Smooth muscle cell (in vitro differentiated cells): ENCODE measurements around the gene SPRTN. TPM values are rescaled to one million over a fixed set of nuclear protein-coding genes. Genes with fewer than 3 reads are reported as not detected.

Experiments used
- DNase-seq: peaks from one replicate; lab custom pipeline; 2025; ENCODE audit not compliant: unreplicated experiment; lab: John Stamatoyannopoulos, UW
- H2AFZ ChIP-seq: fragments of 200-600 bp; sonication (generic); 2 replicates; pipeline ENCODE4 v1.6.0; 2016; ENCODE audit warnings: antibody characterized with exemption, low read depth, mild to moderate bottlenecking
- H3F3A ChIP-seq: fragments of 200-600 bp; sonication (generic); 2 replicates; pipeline ENCODE4 v1.6.0; 2017; ENCODE audit warnings: antibody characterized with exemption, low read depth
- H3K27ac ChIP-seq: fragments of 200-600 bp; sonication (generic); 2 replicates; pipeline ENCODE4 v1.5.1; 2016; ENCODE audit warnings: low read depth, mild to moderate bottlenecking
- H3K27me3 ChIP-seq: fragments of 200-600 bp; sonication (generic); 2 replicates; pipeline ENCODE4 v1.6.1; 2016; ENCODE audit warnings: low read depth, mild to moderate bottlenecking
- H3K36me3 ChIP-seq: fragments of 200-600 bp; sonication (generic); 2 replicates; pipeline ENCODE4 v1.5.1; 2016; ENCODE audit warnings: low read depth
- H3K4me1 ChIP-seq: fragments of 200-600 bp; sonication (generic); 2 replicates; pipeline ENCODE4 v1.5.1; 2016; ENCODE audit warnings: low read depth
- H3K4me2 ChIP-seq: fragments of 200-600 bp; sonication (generic); 2 replicates; pipeline ENCODE4 v1.6.0; 2016; ENCODE audit warnings: mild to moderate bottlenecking
- H3K4me3 ChIP-seq: fragments of 200-600 bp; sonication (generic); 2 replicates; pipeline ENCODE4 v1.5.1; 2016; ENCODE audit warnings: mild to moderate bottlenecking
- H3K79me2 ChIP-seq: fragments of 200-600 bp; sonication (generic); 2 replicates; pipeline ENCODE4 v1.6.0; 2016; ENCODE audit warnings: low read depth, mild to moderate bottlenecking
- H3K9ac ChIP-seq: fragments of 200-600 bp; sonication (generic); 2 replicates; pipeline ENCODE4 v1.6.0; 2016; ENCODE audit warnings: low read depth
- H3K9me3 ChIP-seq: fragments of 200-600 bp; sonication (generic); replicated peaks from 2 replicates; pipeline ENCODE4 v1.5.1; 2016; ENCODE audit warnings: low read depth
- H4K20me1 ChIP-seq: fragments of 200-600 bp; sonication (generic); 2 replicates; pipeline ENCODE4 v1.6.0; 2016; ENCODE audit warnings: low read depth
- WGBS: methylation state at CpG from one replicate; pipeline ENCODE4 v1.1.7; 2016; ENCODE audit warnings: low lambda C conversion rate; 5-methylcytosine and 5-hydroxymethylcytosine counted together
- polyA plus RNA-seq: library from polyadenylated mRNA; unstranded; fragments of >200 nt; fragmentation: Nextera tagmentation; extraction: Ambion mirVana; gene quantifications from 2 replicates; pipeline ENCODE4 v1.2.1, GENCODE V29; 2016
- total RNA-seq: library from RNA; depleted of rRNA; stranded (reverse); fragments of >200 nt; gene quantifications from 2 replicates; pipeline ENCODE4 v1.2.3, GENCODE V29; 2014
- TF ChIP-seq, protein P1 (sequence below): fragments of 200-600 bp; sonication (generic); IDR thresholded peaks from 2 replicates; pipeline ENCODE4 v1.5.1; 2017; ENCODE audit warnings: borderline replicate concordance, mild to moderate bottlenecking, antibody characterized with exemption; ENCODE audit not compliant: insufficient read depth, poor library complexity, severe bottlenecking

SPRTN gene
- total and polyA plus RNA-seq, 2 experiments from 2014 or later: 9.6 to 16.9 TPM

DNA sequence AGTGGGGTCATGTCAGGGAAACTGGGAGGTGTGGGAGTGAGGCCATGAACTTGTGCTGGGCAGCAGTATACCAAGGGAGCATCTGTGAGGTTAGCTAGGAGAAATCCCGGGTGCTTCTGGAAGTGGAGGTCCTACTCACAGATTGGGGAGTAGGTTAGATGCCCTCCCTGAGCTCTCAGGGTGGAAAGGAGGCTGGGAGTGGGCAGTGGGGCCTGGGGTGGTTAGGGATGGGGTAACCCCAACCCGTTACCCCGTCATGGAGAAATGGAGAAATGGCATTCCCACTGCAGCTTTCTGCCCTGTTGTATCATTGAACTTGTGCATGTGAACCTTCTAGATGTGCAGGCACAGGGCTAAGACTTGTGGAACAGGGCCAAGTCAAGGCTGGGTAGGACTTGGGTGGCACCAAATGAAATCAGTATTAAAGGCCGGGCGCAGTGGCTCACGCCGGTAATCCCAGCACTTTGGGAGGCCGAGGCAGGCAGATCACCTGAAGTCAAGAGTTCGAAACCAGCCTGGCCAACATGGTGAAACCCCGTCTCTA is 27.6 kb upstream of the SPRTN start:
- H3K27ac ChIP-seq: no peak overlapping the region
- no peak overlapping the region for H3K4me2 ChIP-seq
- H3K36me3 ChIP-seq: no peaks in the 10 kb centered on the region
- no peak for DNase-seq
- H3K4me1 ChIP-seq: no peaks in the 10 kb centered on the region
- WGBS: 93% methylated on average over 10 of the region's 10 CpGs
- no peaks in the 10 kb centered on the region for H4K20me1 ChIP-seq
- H3K4me3 ChIP-seq: no peak overlapping the region
- TF ChIP-seq, protein P1, sequence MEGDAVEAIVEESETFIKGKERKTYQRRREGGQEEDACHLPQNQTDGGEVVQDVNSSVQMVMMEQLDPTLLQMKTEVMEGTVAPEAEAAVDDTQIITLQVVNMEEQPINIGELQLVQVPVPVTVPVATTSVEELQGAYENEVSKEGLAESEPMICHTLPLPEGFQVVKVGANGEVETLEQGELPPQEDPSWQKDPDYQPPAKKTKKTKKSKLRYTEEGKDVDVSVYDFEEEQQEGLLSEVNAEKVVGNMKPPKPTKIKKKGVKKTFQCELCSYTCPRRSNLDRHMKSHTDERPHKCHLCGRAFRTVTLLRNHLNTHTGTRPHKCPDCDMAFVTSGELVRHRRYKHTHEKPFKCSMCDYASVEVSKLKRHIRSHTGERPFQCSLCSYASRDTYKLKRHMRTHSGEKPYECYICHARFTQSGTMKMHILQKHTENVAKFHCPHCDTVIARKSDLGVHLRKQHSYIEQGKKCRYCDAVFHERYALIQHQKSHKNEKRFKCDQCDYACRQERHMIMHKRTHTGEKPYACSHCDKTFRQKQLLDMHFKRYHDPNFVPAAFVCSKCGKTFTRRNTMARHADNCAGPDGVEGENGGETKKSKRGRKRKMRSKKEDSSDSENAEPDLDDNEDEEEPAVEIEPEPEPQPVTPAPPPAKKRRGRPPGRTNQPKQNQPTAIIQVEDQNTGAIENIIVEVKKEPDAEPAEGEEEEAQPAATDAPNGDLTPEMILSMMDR: no peak
- H3K27me3 ChIP-seq: no peaks in the 10 kb centered on the region
- no peak overlapping the region for H3K9ac ChIP-seq
- H3K9me3 ChIP-seq: no peaks in the 10 kb centered on the region
- H2AFZ ChIP-seq: no peak overlapping the region
- H3K79me2 ChIP-seq: no peaks in the 10 kb centered on the region
- no peaks in the 10 kb centered on the region for H3F3A ChIP-seq

DNA sequence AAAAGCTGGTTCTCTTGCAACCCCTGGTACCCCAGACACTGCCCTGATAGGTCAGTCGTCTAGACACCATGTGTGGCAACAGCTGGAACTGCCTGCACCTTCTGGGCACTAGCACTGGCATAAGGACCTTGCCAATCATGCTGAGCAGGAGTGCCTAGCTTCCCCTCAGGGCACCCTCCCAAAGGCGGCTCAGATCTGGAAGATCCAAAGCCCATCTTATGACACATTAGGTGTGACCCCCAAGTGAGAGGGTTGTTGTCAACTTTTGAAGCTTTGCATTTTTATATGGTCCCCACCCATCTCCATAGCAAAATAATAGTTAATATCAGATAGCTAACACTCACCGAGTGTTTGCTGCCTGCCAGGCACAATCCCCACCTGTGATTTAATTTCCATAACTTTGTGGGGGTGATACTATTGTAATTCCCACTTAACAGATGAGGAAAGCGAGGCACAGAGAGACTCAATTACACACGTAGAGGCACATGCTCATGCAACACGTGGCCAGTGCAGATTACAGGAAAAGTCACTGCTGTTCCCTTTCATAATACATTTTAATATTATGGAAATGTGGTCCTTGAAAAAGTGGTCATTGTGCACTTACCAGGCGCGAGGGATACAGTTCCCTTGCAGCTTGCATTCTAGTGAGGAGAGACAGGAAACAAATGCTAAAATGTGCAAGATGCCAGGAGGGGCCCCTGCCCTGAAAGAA is 26.2 kb upstream of the SPRTN start:
- H3K9me3 ChIP-seq: no peaks in the 10 kb centered on the region
- no peak for DNase-seq
- H3F3A ChIP-seq: no peaks in the 10 kb centered on the region
- TF ChIP-seq, protein P1: no peak
- no peaks in the 10 kb centered on the region for H3K79me2 ChIP-seq
- H4K20me1 ChIP-seq: no peaks in the 10 kb centered on the region
- no peaks in the 10 kb centered on the region for H3K4me1 ChIP-seq
- no peak overlapping the region for H3K27ac ChIP-seq
- H3K9ac ChIP-seq: no peak overlapping the region
- H2AFZ ChIP-seq: no peak overlapping the region
- WGBS: 84% methylated on average over 8 of the region's 8 CpGs
- H3K4me2 ChIP-seq: no peak overlapping the region
- no peaks in the 10 kb centered on the region for H3K36me3 ChIP-seq
- no peaks in the 10 kb centered on the region for H3K27me3 ChIP-seq
- H3K4me3 ChIP-seq: no peak overlapping the region

DNA sequence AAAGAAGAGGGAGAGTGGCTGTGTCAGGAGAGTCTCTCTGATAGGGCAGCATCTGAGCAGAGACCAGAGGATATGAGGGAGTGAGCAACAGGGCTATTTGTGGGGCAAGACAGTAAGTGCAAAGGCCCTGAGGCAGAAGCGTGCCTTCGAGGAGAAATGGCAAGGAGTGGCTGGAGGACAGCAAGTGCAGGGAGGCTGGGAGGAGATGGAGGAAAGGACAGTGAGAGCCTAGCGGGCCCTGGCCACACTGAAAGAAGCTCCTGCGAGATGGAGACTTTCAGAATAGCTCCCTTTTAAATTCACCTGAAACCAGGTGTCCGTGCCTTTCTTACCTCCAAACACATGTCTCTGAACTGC is 25.7 kb upstream of the SPRTN start:
- Histone ChIP-seq H3F3A (no peaks in the 10 kb centered on the region), H3K27ac (no peak overlapping the region), H4K20me1 (no peaks in the 10 kb centered on the region), H3K9ac (no peak overlapping the region), H3K27me3 (no peaks in the 10 kb centered on the region), H3K79me2 (no peaks in the 10 kb centered on the region), H3K4me2 (no peak overlapping the region), H2AFZ (no peak overlapping the region), H3K4me3 (no peak overlapping the region), H3K36me3 (no peaks in the 10 kb centered on the region), H3K4me1 (no peaks in the 10 kb centered on the region), H3K9me3 (no peaks in the 10 kb centered on the region)
- no peak for DNase-seq
- TF ChIP-seq, protein P1: no peak
- 91% methylated on average over 5 of the region's 5 CpGs for WGBS

DNA sequence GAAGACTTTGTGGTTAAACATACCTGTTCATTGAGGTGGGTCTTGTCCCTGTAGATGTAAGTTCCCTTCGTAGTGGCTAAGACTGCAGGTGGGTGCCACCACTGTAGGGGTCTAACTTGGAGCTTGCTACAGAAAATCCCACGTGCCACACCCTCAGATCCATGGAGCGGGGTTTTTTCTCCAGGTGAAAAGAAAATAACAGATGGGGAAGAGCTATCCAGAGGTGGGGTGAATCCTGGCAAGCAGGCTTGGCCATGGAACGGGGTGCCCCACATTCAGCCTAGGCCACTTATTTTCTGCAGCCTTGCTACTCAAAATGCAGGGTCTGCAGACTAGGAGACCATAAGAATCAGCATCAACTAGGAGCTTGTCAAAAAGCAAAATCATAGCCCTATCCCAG is 24.4 kb upstream of the SPRTN start:
- TF ChIP-seq, protein P1: no peak
- 91% methylated on average over 4 of the region's 4 CpGs for WGBS
- H3K4me3 ChIP-seq: no peak overlapping the region
- H3K4me2 ChIP-seq: no peak overlapping the region
- no peak overlapping the region for H3K27ac ChIP-seq
- no peaks in the 10 kb centered on the region for H3F3A ChIP-seq
- no peaks in the 10 kb centered on the region for H3K9me3 ChIP-seq
- DNase-seq: no peak
- H3K27me3 ChIP-seq: no peaks in the 10 kb centered on the region
- H2AFZ ChIP-seq: no peak overlapping the region
- no peaks in the 10 kb centered on the region for H3K4me1 ChIP-seq
- no peaks in the 10 kb centered on the region for H3K79me2 ChIP-seq
- no peaks in the 10 kb centered on the region for H4K20me1 ChIP-seq
- H3K36me3 ChIP-seq: no peaks in the 10 kb centered on the region
- no peak overlapping the region for H3K9ac ChIP-seq
